GM18867 (cell line): ENCODE data around the gene CAMK2D.
"Not testable (repeated sequence)": the region's sequence is repeated elsewhere in the genome, so short reads cannot be mapped to it uniquely, and the experiment has no call there.

Source experiments
- ATAC-seq: cut with Tn5 transposase; IDR thresholded peaks from one replicate; pipeline ENCODE4 v1.9.1; 2021; ENCODE audit warnings: mild to moderate bottlenecking, moderate library complexity; ENCODE audit not compliant: unreplicated experiment

CAMK2D gene

GRCh38 chr4:113687067-113687718 is 74.3 kb downstream of the CAMK2D start:
- peak; percentile 43 for ATAC-seq

- not testable (repeated sequence) for ATAC-seq
These were observed 76.4 kb downstream of the CAMK2D start for GRCh38 chr4:113685157-113685556.

- no peak for ATAC-seq
These were observed 76.9 kb downstream of the CAMK2D start for GRCh38 chr4:113684534-113685091.

GRCh38 chr4:113682730-113683537 is 78.6 kb downstream of the CAMK2D start:
- ATAC-seq, result peak; percentile 95

GRCh38 chr4:113678641-113679040 is 82.9 kb downstream of the CAMK2D start:
- ATAC-seq, result no peak

GRCh38 chr4:113677325-113677724 is 84.2 kb downstream of the CAMK2D start:
- ATAC-seq, result no peak

GRCh38 chr4:113675731-113676697 is 85.5 kb downstream of the CAMK2D start:
- no peak for ATAC-seq

GRCh38 chr4:113674733-113675132 is 86.8 kb downstream of the CAMK2D start:
- no peak for ATAC-seq

GRCh38 chr4:113674251-113674650 is 87.3 kb downstream of the CAMK2D start:
- ATAC-seq, result no peak

- ATAC-seq, result peak; percentile 93
These were observed 88.1 kb downstream of the CAMK2D start for GRCh38 chr4:113673450-113673849.

- no peak for ATAC-seq
These were observed 95.0 kb downstream of the CAMK2D start for GRCh38 chr4:113666386-113667114.

GRCh38 chr4:113665036-113665435 is 96.5 kb downstream of the CAMK2D start:
- no peak for ATAC-seq

- no peak for ATAC-seq
These were observed 99.0 kb downstream of the CAMK2D start for GRCh38 chr4:113662581-113662980.

GRCh38 chr4:113659127-113659526 is 102.4 kb downstream of the CAMK2D start:
- ATAC-seq, result no peak

- ATAC-seq, result no peak
These were observed 103.8 kb downstream of the CAMK2D start for GRCh38 chr4:113657586-113658233.

- ATAC-seq, result no peak
These were observed 107.7 kb downstream of the CAMK2D start for GRCh38 chr4:113653871-113654270.

- no peak for ATAC-seq
These were observed 115.1 kb downstream of the CAMK2D start for GRCh38 chr4:113646442-113646822.

- ATAC-seq, result no peak
These were observed 115.6 kb downstream of the CAMK2D start for GRCh38 chr4:113645771-113646441.

GRCh38 chr4:113645288-113645687 is 116.2 kb downstream of the CAMK2D start:
- ATAC-seq, result no peak
